ENCODE measurements around the gene COL25A1.
"Not testable (repeated sequence)": the region's sequence is repeated elsewhere in the genome, so short reads cannot be mapped to it uniquely, and the experiment has no call there.

The COL25A1 gene

DNA sequence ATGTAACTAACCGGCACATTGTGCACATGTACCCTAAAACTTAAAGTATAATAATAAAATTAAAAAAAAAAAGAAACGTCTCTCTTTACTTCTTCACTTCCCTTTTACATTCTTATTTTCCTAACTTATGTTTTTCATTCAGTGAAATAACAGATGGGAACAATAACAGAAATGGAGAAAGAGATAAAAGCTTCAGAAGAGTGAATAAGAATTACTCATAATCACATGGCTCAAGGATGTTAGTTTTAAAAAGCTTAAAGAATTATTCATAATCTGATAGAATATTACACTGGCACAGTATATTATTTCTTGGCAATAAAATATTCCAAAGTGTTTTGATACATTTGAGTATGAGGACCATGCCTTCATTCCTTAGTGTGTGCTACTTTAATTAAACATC lies 175.6 kb downstream of the COL25A1 start:
- FAIRE-seq (no peak), DNase-seq (ENCODE audit: low spot score) (no peak)

DNA sequence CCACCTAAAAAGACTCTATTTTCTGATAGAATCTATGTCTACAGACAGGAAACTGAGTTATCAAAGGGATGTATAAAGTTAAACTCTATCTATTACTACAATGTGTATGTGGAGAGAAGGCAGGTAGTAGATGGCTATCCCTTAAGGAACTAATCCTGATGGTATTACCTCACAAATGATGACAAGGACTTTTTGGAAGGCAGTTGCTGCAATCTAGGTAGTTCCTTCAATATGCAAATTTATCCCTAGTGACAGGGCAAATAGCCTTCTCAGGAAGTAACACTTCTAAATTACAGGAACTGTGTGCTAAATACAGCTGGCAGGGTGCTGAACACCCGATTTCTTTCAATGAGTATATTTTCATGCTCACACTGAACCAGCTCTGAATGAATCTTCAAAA lies 177.4 kb downstream of the COL25A1 start:
- FAIRE-seq = no peak

DNA sequence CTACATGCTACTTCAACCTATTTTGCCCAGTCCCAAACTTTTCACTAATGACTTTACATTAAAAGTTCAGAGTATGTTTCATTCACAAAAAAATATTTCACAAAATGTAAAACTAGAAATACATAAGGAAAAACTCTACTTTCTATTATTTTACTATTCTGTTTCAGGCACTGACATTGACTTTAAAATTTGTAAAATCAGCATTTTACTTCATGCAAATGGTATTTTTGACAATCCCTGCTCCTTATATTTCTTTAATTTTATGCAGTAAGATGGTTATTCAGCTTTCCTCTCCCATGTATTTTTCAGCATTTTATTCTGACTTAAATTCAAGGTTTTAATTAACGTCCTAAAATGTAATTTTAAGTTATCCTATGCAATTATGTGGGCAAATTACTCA lies 178.5 kb downstream of the COL25A1 start:
- FAIRE-seq (no peak), DNase-seq (ENCODE audit: low spot score) (no peak)

More for the DNA sequence above, 177.4 kb downstream of the COL25A1 start:
- no peak for DNase-seq (ENCODE audit: low spot score)

DNA sequence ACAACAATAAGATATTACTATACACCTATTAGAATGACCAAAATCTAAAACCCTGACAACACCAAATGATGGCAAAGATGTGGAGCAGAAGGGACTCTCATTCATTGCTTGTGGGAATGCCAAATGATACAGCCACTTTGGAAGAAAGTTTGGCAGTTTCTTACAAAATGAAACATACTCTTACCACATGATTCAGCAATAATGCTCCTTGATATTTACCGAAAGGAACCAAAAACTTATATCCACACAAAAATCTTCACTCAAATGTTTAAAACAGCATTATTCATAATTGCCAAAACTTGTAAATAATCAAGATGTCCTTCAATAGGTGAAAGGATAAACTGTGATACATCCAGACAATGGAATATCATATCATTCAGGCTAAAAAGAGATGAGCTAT lies 180.9 kb downstream of the COL25A1 start:
- DNase-seq (ENCODE audit: low spot score) (no peak), FAIRE-seq (no peak)

DNA sequence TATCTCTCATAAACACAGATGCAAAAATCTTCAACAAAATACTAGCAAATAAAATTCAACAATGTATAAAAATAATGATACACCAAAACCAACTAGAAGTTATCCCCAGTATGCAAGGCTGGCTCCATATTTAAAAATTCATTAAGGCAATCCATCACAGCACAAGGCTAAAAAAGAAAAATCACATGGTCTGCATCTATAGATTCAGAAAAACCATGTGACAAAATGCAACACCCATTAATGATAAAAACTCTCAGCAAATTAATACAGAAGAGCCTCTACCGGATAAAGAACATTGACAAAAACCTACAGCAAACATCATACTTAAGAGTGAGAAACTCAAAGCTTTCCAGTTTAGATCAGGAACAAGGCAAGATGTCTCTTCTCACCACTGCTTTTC lies 182.6 kb downstream of the COL25A1 start:
- no peak for DNase-seq (ENCODE audit: low spot score)
- FAIRE-seq = no peak

DNA sequence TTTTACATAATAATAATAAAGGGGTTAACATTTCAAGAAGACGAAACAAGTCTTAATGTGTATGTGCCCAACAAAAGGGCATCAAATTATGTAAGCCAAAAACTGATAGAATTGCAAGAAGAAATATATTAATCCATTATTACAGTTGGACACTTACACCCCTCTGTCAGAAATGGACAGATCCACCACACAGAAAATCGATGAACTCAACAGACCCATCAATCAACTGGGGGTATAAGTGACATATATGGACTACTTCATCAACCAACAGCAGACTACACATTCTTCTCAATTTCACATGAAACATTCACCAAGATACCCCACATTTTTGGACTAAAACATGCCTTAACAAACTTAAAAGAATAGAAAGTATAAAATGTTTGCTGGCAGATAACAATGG lies 183.8 kb downstream of the COL25A1 start:
- FAIRE-seq (no peak), DNase-seq (ENCODE audit: low spot score) (no peak)

DNA sequence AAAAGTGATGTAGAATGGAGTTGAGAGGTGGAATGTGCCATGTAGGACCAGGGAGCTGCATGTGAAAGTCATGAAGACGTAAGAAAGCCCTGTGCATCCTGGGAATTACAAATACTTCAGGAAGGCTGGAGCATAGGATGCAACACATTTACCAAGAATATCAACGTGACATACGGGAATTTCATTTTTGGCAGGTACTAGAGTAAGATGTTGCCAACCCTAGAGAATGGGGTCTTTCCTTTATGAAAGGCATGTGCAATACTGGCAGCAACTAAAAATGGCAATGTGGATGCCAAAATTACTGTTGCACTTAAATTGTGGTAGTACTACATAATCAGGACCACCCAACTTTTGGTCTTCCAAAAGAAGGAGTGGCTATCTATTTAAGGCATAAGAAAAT lies 188.0 kb downstream of the COL25A1 start:
- FAIRE-seq = no peak
- no peak for DNase-seq (ENCODE audit: low spot score)

DNA sequence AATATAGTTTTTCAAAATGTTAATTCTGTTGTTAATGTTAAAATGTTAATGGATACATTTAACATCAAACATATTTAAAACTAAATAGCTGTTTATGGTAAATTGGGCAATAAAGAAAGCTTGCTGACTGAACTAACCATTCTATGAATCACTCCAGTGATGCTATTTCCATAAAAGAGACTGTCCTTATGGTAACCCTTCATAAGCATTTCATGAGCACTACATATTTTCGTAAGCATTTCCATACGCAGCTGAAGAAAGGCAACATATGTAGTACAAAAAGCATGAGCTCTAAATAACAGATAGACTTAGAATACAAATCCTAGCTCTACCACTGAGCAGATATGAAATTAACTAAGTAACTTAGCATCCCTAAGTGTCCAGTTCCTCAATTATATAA lies 188.9 kb downstream of the COL25A1 start:
- DNase-seq (ENCODE audit: low spot score) = no peak
- no peak for FAIRE-seq

DNA sequence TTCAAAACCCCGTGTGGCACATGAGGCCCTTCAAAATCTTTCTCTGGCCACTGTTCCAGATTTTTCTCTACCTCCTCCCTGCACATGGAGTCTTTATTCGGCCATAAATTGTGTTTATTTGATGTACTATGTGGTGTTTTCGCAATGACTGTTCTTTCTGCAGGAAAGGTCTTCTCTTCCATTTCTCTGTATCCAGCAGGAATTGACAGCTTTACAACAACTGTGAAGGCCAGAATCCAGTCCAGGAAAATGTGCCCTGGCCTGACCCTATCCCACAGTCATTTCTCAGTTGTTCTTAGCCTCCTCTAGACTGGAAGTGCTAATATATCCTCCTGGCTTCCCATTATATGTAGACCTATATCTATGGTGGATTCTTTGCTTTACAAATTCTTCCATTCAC lies 191.4 kb downstream of the COL25A1 start:
- DNase-seq (ENCODE audit: low spot score) = no peak
- FAIRE-seq = no peak

DNA sequence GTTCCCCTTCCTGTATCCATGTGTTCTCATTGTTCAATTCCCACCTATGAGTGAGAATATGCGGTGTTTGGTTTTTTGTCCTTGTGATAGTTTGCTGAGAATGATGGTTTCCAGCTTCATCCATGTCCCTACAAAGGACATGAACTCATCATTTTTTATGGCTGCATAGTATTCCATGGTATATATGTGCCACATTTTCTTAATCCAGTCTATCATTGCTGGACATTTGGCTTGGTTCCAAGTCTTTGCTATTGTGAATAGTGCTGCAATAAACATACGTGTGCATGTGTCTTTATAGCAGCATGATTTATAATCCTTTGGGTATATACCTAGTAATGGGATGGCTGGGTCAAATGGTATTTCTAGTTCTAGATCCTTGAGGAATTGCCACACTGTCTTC lies 194.2 kb downstream of the COL25A1 start:
- not testable (repeated sequence) for DNase-seq (ENCODE audit: low spot score); FAIRE-seq

DNA sequence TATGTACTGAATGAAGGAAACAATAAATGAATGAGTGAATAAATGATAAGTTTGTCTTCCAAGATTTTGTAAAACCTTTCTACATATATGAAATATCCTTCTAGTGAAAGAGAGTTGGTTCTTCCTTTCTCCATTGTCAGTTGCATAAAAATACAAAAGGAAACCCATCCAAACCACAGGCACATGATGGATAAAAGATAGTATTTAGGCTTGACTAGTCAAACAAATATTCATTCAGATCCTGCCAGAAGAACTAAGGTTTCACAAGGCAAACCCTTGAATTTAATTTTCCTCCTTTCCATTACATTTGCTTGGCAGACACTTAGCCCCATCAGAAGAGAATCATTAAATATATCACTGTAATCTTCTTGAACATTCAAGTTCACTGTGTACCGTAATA lies 208.4 kb downstream of the COL25A1 start:
- DNase-seq (ENCODE audit: low spot score) (no peak), FAIRE-seq (no peak)

DNA sequence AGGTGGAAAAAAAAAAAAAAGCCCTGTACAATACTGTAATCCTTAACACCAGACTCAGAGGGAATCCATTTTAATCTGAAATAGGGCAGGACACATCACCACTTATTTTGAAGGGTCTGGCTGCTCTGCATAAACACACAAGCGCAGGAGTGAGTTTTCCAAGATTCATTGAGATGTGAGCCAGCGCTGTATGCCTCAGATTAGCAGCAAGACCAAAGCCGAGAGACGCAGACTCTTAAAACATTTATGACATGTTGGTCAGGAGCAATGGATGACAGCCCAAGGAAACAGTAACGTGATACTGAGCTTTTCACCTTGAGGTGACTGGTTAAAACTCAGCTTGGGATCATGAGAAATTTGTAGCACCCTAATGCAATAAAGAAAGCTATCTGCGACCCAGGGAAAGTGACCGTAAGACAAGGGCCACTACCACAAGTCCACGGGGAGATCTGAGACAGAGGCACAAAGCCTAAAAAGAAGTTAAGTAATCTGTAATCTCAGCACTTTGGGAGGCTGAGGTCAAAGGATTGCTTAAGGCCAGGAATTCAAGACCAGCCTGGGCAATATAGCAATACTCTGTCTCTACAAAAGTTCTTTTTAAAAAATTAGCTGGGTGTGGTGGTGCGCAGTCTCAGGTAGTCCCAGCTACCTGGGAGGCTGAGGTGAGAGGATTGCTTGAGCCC lies 210.6 kb downstream of the COL25A1 start:
- DNase-seq (ENCODE audit: low spot score) = no peak
- FAIRE-seq = no peak

DNA sequence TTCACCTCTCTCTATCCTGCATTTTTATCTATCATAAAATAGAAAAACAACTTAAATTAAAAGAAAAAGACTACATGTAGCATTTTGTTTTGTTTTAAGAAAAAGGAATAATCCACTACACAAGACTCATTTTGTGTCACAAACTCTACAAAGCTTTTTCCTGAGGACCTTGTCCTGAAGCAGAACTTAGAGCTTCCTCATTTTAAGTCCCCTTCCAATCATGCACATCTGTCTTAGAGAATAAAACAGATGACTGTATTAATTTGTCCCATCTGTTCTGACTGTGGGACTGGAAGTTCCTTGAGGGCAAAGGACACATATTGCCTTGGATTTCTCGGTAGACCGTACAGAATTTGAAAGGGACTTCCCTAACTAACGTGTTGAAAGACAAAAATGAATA lies 218.5 kb downstream of the COL25A1 start:
- no peak for DNase-seq (ENCODE audit: low spot score)
- FAIRE-seq = no peak

DNA sequence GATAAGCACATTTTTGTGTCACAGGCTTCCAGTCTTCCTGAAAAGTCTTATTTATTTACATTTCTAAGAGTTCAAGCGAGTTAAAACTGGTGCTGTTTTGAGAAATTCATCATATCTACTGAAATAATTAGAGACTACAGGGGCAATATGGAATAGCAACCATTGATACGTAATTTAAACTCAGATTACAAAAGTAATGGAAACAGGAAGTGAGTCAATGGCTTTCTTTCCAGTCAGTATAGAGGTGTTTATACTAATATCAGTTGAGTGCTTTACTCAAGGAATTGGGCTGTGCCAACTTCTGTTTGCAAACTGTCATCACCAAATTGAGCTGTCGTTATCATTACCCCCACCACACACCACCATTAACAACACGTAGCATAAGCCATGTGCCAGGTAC lies 222.7 kb downstream of the COL25A1 start:
- DNase-seq (ENCODE audit: low spot score) = no peak
- no peak for FAIRE-seq

DNA sequence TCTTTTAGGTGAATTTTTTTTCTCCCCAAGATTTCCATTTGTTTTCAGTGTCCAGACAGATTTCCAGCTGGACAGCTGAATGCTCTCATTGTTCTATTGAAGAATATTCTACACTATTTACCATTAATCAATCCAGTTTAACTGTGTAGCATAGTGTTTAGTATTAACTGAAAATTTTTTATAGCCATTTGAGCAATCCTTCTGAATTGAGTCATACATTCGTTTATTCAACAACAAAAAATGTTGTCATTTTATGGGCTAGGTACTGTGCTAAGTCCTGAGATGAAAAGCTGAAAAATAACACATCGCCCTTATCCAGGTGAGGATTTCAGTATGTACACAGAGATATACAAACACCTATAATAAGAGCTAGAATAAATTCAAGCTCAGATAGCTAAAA lies 223.3 kb downstream of the COL25A1 start:
- FAIRE-seq = no peak
- DNase-seq (ENCODE audit: low spot score) = no peak

DNA sequence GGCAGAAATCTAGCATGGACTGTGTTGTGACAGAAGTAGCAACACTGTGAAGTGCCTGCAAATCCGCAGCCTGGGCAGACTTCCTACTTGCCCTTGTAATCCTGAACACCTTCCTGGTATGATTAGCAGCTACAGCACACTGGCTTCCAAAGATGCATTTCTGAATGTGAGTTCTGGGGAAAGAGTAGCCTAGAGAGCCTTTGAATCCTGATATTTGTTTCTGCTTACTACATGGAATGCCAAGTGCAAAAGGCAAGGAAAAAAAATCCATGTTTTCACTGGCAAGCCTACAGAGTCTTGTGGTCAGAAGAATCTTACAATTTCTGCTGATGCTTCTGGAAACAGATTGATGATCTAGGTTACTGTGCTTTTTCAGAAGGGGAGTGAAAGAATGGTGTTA lies 223.7 kb downstream of the COL25A1 start:
- DNase-seq (ENCODE audit: low spot score) (no peak), FAIRE-seq (no peak)

DNA sequence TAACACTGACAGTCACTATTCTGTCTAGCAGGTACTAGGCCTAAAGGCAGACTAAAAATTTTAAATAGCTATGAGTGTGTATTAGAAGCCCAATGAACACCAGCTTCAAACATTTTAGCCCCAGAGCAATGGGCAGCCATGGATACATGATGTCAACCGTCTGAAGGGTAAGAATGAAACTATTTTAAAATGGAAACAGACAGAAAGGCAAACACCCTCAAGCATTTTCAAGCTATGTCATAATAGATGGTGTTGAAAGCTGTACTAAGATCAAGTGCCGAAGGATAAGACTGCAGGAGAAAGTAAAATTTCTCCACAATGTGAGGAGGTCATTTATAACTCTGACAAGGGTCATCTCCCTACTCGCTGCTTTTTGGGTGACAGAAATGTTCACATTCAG lies 225.0 kb downstream of the COL25A1 start:
- FAIRE-seq (no peak), DNase-seq (ENCODE audit: low spot score) (no peak)

DNA sequence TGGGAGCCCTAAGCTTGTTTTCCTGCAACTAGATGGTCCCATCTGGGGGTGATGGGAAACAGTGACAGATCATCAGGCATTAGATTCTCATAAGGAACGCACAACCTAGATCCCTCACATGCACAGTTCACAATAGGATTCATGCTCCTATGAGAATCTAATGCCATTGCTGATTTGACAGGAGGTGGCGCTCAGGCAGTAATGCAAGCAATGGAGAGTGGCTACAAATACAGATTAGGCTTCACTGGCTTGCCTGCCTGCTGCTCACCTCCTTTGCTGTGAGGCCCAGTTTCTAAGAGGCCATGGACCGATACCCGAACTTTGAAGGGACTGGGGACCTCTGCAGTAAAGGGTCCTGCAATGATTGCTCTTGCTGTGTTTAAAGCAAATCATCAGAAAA lies 225.7 kb downstream of the COL25A1 start:
- not testable (repeated sequence) for FAIRE-seq; DNase-seq (ENCODE audit: low spot score)

DNA sequence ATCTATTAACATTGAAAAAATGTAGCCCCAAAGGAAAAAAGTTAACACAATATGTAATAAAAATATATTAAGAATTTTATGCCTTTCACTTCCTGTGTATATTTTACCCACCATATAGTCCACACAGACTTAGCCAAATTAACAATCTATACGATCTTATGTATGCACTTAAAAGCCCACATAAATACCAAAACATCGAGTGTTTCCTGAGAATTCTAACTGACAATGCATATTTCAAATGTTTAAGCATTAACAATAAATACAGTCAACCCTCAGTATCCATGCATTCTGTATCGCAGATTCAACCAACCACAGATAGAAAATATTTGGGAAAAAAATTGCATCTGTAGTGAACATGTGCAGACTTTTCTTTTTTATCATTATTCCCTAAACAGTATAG lies 226.8 kb downstream of the COL25A1 start:
- no peak for FAIRE-seq

DNA sequence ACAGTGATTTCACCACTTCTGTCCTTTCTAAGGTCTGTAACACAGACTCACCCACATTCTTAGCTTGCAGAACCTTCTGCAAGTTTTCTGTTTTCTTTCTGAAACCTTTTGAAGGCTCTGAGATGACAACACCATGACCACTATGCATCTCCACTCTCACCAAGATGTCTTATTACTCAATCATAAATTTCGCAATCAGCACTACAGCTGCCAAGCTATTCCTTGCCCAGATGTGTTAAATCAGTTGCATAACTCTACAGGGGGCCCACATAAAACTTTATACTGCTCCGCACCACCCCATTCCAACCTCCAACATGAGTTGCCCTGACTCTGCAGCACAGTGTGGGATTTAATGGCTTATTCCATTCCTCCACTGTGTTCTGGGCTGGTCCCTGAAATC lies 229.9 kb downstream of the COL25A1 start:
- DNase-seq (ENCODE audit: low spot score) (no peak), FAIRE-seq (no peak)

More for the DNA sequence above, 226.8 kb downstream of the COL25A1 start:
- DNase-seq (ENCODE audit: low spot score) = no peak

DNA sequence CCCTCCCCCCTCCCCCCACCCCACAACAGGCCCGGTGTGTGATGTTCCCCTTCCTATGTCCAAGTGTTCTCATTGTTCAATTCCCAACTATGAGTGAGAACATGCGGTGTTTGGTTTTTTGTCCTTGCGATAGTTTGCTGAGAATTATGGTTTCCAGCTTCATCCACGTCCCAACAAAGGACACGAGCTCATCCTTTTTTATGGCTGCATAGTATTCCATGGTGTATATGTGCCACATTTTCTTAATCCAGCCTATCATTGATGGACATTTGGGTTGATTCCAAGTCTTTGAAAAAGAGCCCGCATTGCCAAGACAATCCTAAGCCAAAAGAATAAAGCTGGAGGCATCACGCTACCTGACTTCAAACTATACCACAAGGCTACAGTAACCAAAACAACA lies 231.8 kb downstream of the COL25A1 start:
- not testable (repeated sequence) for DNase-seq (ENCODE audit: low spot score); FAIRE-seq

DNA sequence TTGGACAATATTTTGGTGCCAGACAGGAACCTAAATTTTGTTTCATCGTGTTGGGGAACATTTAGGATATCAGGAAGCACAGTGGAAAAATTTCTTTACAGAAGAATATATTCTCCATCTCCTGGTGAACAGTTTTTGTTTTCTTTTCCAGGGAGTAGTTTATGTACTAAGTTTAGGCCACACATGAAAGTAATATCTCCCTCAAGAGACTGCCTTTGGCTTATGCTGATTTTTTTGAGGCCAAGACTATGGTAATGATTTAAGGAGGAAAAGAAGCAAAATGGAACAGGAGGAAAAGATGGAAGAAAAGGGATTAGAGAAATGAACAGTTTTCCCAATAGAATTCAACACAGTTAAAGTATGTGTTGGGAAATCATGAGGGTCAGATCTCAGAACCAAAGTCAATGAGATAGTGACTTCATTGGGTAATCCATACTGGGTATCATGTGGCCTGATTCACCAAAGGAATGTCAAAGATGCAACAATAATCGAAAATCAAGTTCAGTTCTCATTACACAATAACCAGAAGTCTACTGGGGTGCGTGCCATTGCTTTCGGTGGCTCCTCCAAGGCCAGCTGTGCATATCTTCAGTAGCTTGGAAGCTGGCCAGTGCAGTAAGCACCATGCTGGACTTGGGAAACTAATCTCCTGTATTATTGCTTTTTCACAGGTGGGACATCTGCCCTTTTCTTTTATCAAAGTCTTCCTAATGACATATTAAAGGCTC lies 234.8 kb downstream of the COL25A1 start:
- no peak for FAIRE-seq
- DNase-seq (ENCODE audit: low spot score) = no peak

DNA sequence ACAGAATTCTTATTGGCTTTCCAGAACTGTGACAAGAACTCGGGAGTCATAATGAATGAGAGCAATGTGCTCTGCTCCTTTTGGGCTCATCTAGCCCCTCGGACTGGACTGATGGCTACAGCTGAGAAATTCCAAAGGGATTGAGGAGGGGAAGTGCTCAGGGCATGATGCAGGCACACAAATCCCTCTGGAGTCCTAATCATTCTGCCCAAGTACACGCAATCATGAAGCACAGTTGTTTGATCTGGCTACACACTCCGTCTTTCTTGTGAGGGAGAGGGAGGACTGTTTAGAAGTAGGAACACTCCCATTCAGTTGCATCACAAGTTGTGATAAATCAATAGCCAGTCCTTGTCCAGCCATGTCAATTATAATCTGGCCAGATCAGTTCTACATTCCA lies 237.5 kb downstream of the COL25A1 start:
- no peak for DNase-seq (ENCODE audit: low spot score)
- FAIRE-seq = no peak

Measured in RCC 7860 (cell line).